HG02798 (cell line): ENCODE measurements around the gene SLC34A1.
A peak's percentile ranks its signal among the peaks of the same experiment; 100 is the strongest.

Source experiments
- ATAC-seq: cut with Tn5 transposase; IDR thresholded peaks from one replicate; pipeline ENCODE4 v1.9.1; 2021; ENCODE audit warnings: mild to moderate bottlenecking; ENCODE audit not compliant: unreplicated experiment, poor library complexity

SLC34A1 gene

GRCh38 chr5:177383181-177383580, 1.1 kb upstream of the SLC34A1 start:
- no peak for ATAC-seq

GRCh38 chr5:177385720-177386119, 1.5 kb downstream of the SLC34A1 start:
- ATAC-seq: no peak

- no peak for ATAC-seq
Measured at GRCh38 chr5:177386542-177386941, 2.3 kb downstream of the SLC34A1 start.

GRCh38 chr5:177387405-177387804, 3.2 kb downstream of the SLC34A1 start:
- no peak for ATAC-seq

- ATAC-seq: no peak
Measured at GRCh38 chr5:177388521-177389052, 4.4 kb downstream of the SLC34A1 start.

- ATAC-seq: peak; percentile 55
Measured at GRCh38 chr5:177389241-177390169, 5.3 kb downstream of the SLC34A1 start.

- ATAC-seq: peak; percentile 51
Measured at GRCh38 chr5:177390363-177391300, 6.4 kb downstream of the SLC34A1 start.

GRCh38 chr5:177392765-177393164, 8.5 kb downstream of the SLC34A1 start:
- ATAC-seq: no peak

GRCh38 chr5:177393206-177393765, 9.1 kb downstream of the SLC34A1 start:
- no peak for ATAC-seq

- ATAC-seq: no peak
Measured at GRCh38 chr5:177393990-177394389, 9.8 kb downstream of the SLC34A1 start.

GRCh38 chr5:177396078-177396477, 11.8 kb downstream of the SLC34A1 start:
- ATAC-seq: no peak

- no peak for ATAC-seq
Measured at GRCh38 chr5:177396807-177397206, 12.6 kb downstream of the SLC34A1 start.

GRCh38 chr5:177397875-177398390, 13.7 kb downstream of the SLC34A1 start:
- ATAC-seq: no peak

- ATAC-seq: no peak
Measured at GRCh38 chr5:177399997-177400868, 16.0 kb downstream of the SLC34A1 start, which contains the start of gene PFN3. PFN3 (minus strand) TSS chr5:177400661; CDS start chr5:177400576, 85 bp downstream.

- no peak for ATAC-seq
Measured at GRCh38 chr5:177402271-177403043, 18.2 kb downstream of the SLC34A1 start.

GRCh38 chr5:177403102-177403791, 19.0 kb downstream of the SLC34A1 start:
- peak; percentile 18 for ATAC-seq

GRCh38 chr5:177403792-177404640, 19.8 kb downstream of the SLC34A1 start:
- ATAC-seq: peak; percentile 74
